Measurements from ENCODE around the gene LEPROT.

The LEPROT gene

DNA sequence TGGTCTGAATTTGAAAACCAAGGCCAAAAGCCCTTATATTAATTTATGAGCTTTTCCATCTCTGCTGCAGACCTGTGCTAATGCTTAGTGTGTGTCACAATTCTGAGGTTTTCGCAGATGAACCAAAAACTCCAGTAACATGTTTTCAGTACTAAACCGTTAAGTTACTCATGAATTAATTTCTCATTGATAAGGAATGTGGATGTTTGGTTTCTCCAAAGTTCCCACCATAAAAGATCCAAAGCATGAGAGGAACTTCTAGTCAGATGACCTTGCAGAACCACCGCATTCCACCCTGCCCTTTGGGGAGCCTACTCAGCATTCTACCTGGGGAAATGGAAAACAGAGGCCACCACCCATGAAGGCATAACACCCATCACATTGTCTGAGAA lies 7.5 kb upstream of the LEPROT start:
- no peak for DNase-seq

- DNase-seq, result no peak
These were observed 5.9 kb upstream of the LEPROT start for GRCh38 chr1:65414538-65414937.

DNA sequence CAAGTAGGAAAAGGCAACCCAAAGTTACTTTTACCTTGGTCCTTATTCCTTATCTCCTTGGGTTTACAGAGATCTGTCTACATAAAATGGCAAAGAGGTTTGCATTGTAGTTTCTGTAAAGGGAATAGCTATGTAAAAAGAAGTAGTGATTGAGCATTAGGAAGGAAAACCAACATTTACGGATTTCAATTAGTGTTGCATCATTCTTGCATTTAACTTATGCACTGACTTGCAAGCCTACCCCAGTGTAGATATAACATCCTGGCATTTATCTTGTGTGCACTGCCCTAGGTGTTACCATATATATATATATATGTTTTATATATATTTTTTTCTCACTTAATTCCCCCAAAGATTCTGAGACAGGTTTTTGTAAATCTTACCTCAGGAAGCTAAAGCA lies 3.7 kb upstream of the LEPROT start:
- no peak for DNase-seq

DNA sequence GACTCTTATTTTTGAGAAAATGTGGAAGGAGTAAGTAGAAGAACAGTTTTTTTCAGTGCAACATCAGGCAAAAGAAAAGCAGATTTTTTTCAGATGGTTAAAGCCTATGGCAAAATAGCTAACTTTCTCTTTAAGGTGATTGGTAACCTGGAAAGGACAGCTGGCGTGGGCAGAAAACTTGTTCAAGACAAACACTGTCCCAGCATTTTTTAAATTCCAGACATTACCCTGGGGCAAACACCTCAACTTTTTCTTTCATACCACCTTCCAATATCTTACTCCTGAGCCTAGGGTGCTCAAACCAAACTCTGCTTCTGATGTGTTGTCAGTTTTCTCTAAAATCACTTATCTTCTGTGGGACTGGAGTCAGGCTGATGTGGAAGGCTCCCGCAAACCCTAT lies 2.7 kb upstream of the LEPROT start:
- DNase-seq, result no peak

GRCh38 chr1:65418522-65419185 lies 1.8 kb upstream of the LEPROT start:
- DNase-seq, result no peak

GRCh38 chr1:65419681-65420589 lies 533 bp upstream of the LEPROT start:
- peak; percentile 87 for DNase-seq

DNA sequence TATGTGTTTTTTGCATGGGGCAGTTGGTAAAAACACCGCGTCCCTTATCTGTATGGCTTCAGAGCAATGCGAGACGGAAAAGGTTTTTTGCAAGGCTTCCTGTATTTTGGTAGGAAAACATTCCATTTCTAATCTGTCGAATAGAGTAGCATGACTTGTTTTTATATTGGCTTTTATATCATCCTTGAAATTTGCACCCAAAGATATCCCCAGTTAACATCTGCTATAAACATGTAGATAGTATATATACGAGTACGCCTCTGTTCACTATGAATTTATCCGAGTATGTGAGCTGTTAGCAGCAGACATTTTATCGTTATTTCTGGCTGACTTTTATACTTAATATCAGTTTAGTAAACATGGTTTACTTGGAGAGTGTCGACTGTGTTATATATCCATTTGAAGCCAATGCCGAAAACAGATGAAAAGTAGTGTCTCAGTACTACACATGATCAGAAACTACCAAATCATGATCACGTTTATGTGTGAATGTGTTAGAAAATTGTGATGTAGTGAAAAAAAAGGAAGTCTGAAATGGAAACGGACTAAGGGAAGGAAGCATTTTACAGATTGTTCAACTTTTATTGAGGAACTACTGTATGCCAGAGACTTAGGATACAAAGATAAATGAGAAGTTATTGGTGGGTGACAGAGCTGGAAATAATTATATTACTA lies 1.0 kb downstream of the LEPROT start:
- DNase-seq, result no peak

DNA sequence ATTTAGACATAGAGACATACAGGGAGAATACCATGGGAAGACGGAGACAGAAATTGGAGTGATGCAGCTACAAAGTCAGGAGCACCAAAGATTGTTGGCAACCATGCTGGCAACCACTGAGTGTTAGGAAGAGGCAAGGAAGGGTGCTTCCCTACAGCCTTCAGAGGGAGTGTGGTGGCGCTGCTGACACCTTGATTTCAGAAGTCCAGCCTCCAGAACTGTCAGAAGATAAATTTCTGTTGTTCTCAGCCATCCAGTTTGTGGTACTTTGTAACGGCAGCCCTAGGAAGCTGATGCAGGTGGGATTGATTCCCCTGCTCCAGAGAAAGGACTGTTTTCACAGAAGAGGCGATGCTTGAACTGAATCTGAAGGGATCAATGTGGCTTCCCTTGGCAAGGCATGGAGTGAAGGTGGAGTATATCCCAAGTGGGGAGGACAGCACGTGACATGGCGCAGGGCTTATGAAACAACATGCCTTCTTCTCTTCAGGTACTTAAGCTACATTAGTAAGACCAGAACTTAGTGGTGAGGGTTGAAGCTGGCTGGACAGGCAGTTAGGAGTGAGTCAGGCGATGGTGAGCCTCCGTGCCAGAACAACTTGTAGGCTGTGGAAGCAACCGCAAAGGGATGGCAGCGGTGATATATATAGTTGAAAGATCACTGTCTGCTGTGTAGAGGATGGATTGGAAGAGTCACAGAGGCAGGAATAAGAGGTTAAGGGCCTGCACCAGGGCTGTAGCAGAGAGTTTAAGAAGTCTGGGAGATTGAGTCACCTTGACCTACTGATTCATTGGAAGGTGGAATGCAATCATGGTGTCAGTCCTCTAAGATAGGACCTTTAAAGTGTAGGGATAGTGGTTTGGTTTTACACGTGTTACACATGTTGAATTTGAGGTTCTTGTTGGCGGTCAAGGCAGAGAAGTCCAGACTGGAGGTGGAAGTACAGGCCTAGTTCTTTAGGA lies 2.1 kb downstream of the LEPROT start:
- no peak for DNase-seq

DNA sequence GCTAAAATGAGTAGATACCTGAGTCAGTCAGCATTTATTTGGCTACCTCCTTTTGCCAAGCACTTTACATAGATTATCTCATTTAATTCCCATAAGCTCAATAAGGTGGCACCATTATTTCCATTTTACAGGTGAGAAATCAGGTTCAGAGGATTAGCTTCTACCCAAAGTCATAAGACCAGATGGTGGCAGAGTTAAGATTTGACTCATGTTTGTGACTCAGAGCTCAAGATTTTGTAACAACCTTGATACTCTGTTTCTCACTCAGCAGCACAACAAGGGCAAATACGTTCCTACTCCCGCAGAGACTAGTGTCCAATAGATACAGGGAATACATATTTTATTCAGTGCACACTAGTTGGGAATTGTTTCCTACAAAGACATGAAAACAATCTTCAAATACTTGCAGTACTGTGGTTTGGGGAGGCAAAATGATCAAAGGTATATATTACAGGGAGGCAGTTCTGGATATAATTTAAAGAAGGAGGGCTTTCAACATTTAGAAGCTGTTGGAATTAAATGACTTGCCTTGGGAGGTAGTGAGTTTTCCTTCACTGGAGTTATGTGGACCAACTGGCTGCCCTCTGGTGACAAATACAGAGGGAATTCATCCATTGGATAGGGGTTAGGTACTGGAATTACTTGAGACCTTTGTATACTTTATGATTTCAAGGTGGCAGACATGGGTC lies 3.6 kb downstream of the LEPROT start:
- no peak for DNase-seq

DNA sequence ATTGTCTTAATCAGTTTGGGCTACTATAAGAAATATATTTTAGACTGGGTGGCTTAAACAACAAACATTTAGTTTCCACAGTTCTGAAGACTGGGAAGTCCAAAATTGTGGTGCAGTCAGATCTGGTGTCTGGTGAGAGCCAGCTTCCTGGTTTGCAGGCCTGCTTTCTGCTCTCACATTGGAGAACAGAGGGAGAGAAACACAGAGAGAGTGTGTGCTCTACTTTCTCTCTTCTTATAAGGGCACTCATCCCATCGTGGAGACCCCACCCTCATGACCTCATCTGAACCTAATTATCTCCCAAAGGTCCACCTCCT lies 4.1 kb downstream of the LEPROT start:
- DNase-seq, result no peak

- no peak for DNase-seq
These were observed 4.5 kb downstream of the LEPROT start for GRCh38 chr1:65425006-65425405.

GRCh38 chr1:65425697-65426096 lies 5.2 kb downstream of the LEPROT start:
- DNase-seq, result no peak

GRCh38 chr1:65429078-65429477 lies 8.6 kb downstream of the LEPROT start:
- no peak for DNase-seq

DNA sequence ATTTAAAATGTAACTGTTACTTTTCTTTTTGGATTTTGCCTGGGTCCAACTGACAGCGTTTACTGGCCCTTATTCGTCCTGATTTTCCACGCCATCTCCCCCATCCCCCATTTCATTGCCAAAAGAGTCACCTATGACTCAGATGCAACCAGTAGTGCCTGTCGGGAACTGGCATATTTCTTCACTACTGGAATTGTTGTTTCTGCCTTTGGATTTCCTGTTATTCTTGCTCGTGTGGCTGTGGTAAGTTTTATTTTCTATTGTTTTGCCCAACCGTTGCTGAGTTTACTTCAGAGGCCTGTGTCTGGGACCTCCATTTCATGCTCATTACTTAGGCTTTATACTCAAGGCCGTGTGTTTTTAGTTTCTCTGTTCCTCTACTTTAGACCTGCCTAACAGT lies 9.3 kb downstream of the LEPROT start:
- no peak for DNase-seq

- DNase-seq, result peak; percentile 6
These were observed 10.7 kb downstream of the LEPROT start for GRCh38 chr1:65431111-65431705.

DNA sequence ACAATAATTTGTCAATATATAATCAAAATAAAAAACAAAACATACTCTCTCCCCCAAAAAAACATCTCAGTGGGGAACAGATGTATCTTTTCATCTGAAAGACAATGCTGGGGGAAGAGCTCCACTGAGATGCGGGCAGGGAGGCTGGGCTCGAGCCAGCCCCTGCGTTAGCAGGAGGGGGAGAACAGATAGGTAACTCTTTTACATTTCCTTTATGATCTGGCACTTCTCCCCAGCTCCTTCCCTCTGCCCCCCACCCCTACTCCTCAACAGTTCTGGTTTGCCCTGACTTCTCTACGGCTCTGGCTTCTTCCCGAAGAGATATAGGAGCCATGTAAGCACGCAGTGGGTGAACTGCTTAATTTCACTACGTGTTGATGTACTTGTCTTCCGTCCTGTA lies 12.4 kb downstream of the LEPROT start:
- DNase-seq, result no peak

- DNase-seq, result no peak
These were observed 13.8 kb downstream of the LEPROT start for GRCh38 chr1:65434255-65434654.

GRCh38 chr1:65434760-65435159 lies 14.3 kb downstream of the LEPROT start:
- no peak for DNase-seq

- DNase-seq, result no peak
These were observed 15.5 kb downstream of the LEPROT start for GRCh38 chr1:65435987-65436386.

GRCh38 chr1:65437616-65438015 lies 17.1 kb downstream of the LEPROT start:
- no peak for DNase-seq

DNA sequence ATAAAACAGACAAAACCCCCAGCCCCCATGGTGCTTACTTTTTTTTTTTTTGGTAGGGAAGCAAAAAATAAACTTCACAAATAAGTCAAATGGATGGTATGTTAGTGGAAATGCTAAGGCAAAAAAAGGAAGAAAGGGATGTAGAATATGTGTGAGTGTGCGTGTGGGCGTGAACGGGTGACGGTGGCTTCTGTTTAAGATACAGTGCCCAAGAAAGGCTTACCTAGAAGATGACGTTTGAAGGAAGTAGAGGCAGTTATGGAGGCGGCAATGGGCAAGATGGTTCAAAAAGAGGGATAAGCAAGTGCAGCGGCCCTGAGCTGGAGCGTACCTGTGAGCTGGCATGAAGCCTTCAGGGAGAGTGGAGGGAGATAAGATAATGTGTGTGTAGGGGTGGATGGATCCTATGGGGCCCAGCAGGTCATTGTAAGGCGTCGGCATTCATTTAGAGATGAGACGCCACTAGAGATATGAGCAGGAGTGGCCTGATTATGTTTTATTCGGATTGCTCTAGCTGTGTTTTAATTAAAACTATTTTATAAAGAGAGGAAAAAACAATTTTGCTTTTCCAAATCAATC lies 19.9 kb downstream of the LEPROT start:
- no peak for DNase-seq

All from NCI-H2081 treated with DMSO at 0.1 percent for 48 hours (cell line).